GM19467 (cell line): Measurements from ENCODE around the gene SERPINE2.

Experiments
- ATAC-seq: cut with Tn5 transposase; IDR thresholded peaks from one replicate; pipeline ENCODE4 v1.9.1; 2021; ENCODE audit warnings: mild to moderate bottlenecking, moderate library complexity; ENCODE audit not compliant: unreplicated experiment

Gene SERPINE2

DNA sequence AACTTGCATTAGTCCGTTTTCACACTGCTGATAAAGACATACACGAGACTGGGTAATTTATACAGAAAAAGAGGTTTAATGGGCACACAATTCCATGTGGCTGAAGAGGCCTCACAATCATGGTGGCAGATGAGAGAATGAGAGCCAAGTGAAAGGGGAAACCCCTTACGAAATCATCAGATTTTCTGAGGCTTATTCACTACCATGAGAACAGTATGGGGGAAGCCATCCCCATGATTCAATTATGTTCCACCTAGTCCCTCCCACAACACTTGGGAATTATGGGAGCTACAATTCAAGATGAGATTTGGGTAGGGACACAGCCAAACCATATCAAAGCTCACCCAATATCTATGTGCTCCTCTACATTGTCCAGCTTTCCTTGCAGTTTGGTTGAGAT is 16.0 kb upstream of the SERPINE2 start:
- no peak for ATAC-seq

DNA sequence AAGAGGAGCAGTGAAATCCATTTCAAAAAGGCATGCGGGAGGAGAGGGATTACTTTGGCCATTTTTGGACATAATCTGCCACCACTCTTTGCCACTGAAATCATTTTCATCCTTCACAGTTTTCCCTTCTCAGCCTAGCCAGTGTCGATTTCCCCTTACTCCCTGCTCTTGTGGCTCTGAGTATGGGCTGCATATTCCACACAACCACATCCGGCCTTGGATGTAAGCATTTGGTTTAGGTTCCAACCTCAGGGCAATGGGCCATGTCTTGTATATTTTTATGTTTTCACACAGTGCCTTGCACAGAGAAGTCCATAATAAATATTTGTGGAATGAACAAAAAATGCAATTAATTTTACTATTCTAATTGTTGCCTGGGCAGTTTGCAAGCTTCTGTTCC is 7.7 kb upstream of the SERPINE2 start:
- no peak for ATAC-seq

DNA sequence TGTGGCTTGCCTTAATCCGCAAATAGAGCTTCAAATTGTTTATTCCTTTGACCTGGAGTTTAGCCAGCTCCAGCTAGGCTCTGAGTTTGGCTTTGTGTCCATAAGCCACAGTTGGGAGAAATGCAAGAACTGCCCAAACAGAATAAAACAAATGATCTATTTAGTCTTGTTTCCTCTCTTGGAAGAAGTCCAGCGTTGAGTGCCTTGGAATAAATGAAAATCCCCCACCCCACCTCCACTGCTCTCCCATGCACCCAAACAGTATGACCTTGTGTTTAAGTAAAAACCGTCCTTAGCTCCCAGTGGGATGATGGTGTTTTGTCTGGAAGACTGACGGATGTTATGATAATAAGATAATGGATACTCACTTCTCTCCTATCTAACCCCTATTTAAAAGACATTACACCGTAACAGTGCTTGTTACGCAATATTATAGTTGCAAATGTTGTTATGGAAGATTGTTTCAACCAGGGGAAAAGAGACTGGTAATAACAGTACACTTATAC is 3.2 kb upstream of the SERPINE2 start:
- no peak for ATAC-seq

DNA sequence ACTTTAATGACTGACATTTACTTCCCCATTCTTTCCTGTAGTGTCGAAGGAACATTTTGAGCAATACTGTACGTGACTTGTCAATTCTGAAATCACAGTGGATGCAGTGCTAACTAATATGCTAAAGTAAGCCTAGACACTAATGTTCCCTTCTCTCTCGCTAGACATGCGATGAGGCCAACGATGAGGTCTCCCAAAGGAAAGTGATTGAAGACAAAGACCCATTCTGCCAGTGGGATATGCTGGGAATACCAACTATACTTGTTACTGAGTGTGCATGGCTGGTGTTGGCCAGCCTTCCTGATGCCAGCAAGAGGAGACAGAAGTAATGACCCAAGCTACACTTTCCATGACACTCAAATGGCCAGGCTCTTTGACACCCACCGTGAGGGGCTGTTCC is 2.5 kb upstream of the SERPINE2 start:
- no peak for ATAC-seq

DNA sequence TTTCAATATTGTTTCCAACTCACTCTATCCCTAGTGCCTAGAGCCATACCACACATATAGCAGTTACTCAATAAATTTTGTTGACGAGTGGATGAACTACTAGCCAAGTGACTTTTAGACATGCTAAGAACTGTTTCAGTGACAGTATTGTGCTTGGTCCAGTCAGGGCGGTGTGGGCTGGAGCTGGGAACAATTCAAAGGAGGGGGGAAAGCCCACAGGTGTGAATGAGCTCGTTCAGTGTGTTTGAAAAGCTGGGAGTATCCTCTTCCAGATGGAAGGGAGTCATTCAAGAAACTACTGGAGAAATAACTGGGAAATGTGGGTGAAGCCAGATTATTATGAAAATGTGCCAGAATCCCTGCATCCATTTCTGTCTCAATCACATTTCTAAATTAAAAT is 1.7 kb upstream of the SERPINE2 start:
- no peak for ATAC-seq

DNA sequence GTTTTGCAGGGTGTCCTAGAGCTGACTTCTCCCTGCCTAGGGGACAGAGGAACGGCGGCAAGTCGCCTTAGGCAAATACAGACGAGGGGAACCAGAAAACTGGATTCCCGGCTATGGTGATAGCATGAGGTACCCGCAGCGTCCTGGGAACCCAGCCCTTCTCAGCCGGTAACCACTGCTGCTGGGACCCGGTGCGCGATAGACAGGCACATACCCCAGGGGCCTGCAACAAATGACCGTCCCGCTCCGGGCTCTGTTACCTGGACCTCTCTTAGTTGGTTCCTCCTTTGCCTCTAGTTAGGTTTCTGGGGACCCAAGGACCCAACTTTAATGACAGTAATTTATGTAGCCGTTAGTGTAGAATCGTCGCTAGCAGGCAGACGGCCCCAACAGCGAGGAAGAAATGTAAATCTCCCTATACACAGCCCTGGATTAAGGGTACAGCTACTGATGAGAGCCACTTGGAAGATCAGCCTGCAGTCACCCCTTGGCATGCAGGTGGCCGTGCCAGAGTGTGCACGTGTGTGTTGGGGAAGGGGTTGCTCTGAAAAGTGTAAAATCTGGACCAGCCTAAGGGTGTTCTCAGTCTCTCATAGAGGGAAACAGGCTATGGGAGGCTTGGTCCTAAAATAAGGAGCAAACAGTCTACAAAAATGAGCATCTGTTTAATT is 819 bp upstream of the SERPINE2 start:
- ATAC-seq, result no peak

DNA sequence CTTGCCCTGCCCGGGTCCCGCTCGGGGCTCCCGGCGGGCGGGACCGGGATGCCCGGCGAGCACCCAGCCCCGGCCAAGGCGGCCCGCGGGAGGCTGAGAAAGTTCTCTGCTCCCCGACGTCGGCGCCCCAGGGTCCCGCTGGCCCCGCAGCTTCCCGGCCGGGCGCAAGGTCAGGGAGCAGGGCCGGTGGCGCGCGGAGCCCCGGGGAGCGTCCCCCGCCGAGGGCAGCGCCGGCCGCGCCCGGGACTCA is 331 bp downstream of the SERPINE2 start:
- no peak for ATAC-seq

DNA sequence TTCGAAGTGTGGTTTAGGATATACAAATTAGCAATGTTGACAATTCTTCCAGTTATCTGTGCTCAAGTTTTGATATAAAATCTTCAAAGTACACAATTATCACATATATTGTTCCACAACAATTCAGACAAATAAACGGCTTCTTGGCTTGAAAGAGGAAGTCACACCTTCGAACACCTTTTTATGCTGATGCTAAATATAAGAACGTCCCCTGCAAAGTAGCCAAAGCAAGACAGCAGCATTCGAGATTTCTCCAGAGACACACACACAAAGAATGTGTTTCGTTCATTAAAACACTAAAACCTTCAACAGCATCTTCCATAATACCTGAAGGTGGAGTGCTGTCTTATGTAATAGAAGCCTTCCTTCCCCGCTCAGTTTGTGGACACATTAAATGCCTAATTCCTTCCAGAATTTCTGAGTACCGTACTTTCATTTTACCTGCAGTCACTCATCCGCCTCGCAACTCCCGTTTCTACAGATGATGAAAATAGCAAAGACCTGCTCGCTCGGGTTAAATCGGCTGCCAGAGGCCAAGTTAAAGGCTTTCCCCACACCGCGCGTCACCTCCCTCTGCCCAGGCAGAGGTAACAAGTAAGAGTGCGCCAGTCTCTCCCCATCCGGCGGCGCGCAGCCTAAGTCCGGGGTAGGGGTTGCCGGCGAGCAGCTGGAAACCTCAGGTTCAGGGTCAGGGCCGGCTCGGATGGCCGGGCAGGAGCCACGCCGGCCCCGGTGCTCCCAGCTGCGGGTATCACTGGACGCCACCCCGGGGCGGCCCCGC is 847 bp downstream of the SERPINE2 start:
- ATAC-seq, result peak; percentile 47

DNA sequence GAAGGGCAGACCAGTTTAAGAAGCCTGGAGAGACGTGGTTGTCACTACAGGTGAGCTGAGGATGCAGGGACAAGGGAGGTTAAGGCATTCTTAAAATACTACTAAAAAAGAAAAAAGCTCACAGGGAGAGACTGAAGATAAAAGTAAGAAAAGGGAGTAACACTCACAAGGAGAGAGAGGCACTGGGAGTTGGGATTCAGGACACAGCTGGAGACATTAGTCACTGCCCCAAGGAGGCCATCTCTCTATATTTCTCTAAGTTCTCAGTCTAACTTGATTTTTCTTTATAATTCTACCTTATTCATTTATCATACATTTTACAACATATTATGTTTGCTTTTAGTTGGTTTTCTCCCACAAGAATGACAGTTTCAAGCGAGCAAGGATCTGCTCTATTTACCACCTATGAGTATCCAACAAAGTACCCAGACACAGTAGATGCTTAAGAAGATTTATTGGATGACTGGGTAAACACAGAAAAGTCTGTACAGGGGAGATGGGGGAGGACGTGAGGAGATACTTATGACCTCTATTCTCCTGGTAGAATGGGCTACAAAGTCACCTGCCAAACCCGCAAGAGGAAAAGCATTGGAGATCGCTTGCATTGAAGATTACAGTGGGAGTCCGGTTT is 2.2 kb downstream of the SERPINE2 start:
- ATAC-seq, result no peak

DNA sequence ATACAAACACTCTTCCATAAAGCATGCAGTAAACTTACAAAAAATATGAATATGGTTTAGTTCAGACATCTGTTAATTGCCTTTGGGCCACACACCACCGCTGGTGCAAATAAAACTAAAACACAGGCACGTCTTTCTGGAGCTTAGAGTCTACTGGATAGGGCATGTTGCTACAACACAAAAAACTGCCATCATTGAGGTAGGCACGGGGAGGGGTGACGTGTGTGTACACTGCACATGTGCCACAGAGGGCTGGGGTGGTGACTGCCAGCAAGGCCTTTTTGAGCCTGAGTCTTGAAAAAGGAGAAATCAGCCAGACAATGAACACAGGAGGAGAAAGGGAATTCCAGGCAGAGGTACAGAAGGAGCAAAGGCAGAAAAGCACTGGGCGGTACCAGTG is 5.1 kb downstream of the SERPINE2 start:
- ATAC-seq, result no peak

DNA sequence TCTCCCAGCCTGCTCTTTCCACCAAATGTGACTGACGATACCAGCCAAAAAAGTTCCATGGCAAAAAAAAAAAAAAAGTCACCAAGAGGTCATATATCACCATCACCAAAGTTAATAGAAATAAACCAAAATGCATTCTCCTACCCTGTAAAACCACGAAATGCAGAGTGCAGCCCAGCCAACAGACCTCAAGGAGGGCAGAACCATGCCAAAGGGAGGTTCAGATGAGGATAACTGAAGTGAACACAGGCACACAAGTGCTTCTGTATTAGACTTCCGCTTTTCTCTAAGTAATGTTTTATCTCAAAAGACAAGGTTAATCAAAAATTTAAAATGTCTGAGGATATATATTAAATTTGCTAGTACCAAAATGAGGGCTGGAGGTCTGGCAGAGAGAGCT is 5.5 kb downstream of the SERPINE2 start:
- ATAC-seq, result no peak

DNA sequence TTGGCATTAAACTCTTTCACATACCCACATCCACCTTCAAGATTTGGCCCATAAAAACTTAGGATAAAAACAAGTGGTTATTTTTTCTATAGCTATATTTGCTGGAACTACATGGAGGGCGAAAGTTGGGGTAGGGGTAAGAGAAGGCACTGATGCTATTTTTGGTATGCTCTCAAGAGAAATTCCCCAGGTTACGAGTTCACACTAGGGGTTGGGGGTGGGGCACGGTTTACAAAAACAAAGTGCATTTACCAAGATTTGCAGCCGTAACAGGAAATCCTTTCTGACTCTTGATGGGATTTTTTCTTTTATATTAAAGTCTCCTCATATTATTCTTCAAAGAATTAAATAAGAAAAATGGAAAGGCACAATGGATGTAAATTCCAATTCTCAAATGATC is 6.8 kb downstream of the SERPINE2 start:
- no peak for ATAC-seq

DNA sequence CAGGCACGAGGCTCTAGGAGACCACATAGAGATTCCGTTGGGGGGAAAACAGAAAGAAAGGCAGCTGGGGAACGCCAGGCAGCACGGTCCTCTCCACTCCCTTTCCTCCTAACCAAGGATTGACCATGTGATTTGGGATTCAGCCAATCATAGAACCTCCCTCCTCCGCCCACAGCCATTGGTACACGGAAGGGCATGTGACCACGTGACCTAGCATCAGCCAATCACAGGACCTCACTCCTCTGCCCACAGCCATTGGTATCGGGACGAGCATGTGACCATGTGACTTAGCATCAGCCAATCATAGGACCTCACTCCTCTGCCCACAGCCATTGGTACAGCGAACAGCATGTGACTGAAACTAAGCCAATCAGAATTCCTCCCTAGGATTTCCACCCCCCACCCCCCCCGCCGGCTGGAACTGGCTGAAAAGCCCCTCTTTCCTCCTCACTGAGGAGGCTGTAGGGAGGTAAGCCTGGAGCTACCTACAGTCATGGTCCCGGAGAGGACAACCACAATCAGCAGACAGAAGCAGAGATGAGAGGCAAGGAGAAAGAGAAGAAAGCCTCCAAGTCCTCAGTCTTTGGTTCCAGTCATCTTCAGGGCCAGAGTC is 7.6 kb downstream of the SERPINE2 start:
- no peak for ATAC-seq

DNA sequence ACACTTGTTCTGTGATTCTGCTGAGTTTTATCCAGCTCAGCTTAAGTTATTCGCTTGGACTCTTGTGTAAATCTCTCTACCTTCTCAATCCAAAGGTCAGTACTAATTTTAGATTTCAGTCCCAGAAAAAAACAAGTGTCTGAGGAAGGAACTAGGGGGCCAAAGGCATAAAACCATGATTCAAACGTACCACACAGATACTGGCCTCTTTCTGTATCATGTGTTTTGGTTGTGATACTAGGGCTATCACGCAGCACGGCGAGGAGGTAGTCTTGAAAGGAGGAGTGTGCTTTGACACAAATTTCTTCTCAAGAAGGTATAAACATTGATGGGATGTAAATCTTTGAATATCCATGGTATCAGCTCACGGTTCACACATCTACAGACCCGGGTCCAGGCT is 8.3 kb downstream of the SERPINE2 start:
- ATAC-seq, result no peak

DNA sequence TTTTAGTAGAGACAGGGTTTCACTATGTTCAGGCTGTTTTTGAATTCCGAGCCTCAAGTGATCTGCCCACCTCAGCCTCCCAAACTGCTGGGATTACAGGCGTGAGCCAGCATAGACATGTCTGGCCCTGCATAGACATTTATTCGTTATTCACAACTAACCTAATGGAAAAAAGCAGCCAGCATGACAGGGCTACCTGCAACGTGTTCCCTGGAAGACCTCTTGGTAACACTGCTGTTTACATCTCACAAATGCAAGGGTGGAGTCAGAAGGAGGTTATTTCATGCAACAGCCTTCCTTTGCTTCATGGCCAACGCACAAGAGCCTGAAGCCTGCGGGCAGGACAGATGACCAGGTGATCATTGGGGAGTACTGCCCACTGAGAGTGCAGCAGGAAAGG is 9.2 kb downstream of the SERPINE2 start:
- no peak for ATAC-seq

DNA sequence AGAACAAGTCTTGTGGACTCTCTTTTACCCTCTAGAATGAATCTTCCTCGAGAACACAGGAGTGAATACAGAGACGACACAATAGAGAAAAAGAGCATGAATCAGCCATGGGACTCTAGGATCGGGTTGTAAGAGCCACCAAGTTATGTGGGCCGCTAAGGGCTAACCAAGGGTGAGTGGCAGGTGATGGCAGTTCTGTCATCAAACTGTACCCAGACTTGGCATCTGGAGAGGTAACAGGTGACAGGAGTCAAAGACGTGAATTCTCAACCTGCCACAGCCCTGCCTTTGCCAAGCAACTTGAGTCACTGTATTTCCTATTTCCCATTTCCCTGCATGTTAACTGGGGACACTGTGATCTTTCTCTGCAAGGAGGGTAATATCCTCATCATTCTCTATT is 11.2 kb downstream of the SERPINE2 start:
- no peak for ATAC-seq

DNA sequence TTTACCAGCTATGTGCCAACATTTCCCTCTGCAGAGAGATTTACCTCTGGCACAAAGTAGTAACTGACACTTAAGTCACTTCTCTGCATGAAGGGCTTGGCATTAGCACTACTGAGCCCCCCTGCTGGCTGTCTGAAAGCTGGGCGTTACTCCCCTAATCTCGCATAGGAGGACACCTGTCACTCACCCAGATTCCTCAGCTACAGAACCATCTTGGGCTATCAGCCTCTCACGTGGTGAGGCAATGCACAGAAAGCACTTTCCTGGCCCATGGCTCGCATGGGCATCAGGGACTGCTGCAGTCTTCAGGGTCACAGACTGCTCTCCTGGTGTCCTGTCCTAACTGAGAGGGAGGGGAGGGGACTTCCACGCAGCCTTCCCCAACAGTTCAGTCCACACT is 12.0 kb downstream of the SERPINE2 start:
- no peak for ATAC-seq

DNA sequence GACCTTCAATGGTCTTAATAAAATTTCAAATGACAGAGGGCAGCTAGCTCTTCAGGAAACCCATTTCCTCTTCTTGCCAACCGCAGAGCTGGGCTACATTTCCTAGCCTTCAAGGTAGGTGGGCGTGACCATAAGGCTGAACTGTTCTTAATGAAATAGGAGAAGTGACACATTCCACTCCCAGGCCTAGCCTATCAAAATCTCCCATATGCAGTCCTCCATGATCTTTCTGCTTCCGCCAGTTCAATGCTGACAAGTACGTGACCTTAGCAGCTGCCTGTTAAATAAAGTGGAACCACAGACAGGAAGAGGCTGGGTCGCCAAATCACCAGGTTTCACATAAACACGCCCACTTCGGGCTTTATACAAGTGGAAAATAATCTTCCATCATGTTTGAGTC is 13.2 kb downstream of the SERPINE2 start:
- peak; percentile 91 for ATAC-seq

DNA sequence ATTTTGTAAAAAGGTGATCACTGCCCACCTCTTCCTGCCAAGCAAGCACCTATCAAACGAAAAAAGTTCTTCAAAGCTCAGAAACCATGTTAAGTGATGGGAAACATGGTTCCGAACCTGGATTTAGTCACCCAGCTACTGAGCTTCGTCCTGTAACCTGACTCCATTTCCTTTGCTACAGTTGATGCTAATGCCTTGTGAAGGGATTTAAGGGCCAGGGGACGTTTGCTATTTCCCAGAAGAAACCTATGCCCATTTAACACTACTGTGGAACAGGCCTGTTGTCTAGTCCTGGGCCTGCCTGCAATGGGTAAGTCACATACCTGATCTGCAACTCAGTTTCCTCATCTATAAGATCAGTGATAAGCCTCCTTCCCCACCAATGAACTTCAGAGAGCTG is 14.8 kb downstream of the SERPINE2 start:
- no peak for ATAC-seq

DNA sequence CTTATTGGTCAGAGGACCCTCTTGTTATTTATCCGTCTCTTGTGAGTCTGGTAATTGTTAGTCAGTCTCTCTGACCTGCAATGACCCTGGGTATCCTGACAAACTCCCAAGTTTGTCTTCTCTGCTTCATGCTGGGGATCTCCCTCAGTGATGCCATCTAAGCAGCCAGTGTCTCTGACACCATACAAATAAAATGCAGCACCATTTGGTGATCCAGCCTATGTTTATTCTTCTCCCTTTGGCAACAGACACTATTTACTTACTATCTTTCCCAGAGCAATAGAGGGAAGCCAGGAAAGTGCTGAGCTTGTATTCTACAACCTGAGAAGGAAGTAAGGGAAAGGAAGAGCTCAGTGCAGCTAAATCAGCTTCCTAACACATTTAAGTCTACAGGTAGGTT is 15.9 kb downstream of the SERPINE2 start:
- ATAC-seq, result no peak

DNA sequence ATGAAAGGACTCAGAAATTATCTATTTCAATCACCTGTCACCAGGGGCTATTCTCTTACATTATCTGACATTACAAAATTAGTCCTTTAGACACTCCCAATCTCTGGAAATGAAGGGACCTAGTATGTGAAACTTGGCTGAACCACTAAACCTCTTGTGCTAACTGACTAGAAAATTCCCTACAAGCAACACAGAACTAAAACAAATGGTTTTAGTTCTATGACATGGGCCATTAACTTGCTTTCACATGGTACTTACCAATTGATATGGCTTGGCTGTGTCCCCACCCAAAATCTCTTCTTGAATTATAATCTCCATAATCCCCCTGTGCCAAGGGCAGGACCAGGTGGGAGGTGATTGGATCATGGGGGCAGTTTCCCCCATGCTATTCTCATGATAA is 16.6 kb downstream of the SERPINE2 start:
- no peak for ATAC-seq

DNA sequence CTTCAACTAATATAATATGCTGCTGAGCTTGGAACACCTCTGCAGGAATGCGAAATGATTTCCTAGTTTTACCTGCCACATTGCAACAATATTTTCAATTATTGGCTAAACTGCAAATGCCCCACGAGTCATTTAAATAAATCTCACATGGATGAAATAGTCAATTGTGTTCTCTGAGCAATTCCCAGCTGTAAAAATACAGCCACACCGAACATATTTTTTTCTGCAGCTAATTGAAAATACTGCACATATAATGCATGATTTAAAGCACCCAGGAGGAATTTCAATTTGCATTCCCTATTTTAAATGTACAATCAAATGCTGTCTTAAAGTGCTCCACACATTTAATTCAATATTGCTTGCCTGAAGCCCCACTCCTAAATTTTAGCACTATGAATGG is 18.6 kb downstream of the SERPINE2 start:
- no peak for ATAC-seq
